ENCODE data around the gene MLLT1. TPM values are rescaled to one million over a fixed set of nuclear protein-coding genes. Genes with fewer than 3 reads are reported as not detected.

MLLT1 gene
- total and polyA plus RNA-seq, 10 donors = 10.1 to 57.2 (median 25.1) TPM

DNA sequence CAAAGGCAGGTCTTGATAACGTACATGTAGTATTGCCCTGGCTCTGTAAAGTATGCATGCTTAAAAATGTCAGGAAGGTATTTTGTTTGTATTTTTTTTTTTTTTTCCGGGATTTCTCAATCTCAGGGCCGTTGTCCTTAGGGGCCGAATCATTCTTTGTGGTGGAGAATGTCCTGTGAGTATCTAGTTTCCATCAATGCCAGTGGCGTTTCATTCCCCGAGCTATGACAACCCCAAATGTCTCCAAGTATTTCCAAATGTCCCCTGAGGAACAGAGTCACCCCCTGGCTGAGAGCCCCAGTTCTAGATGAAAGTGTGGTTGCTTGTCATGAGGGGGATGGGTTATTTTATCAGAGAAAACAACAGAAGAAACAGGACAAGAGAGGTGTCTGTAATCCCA, 75.6 kb downstream of the MLLT1 start:
- H3K4me1 ChIP-seq = peaks cover 0 to 7% (median 7%) of the 10 kb centered on the region in 6 donors
- intact Hi-C loops (cut with DNase I; ENCODE audit: low total_unique reads) = no loop called here
- 63 to 73% (median 65%) methylated on average over 6 of the region's 6 CpGs for WGBS, 5 donors
- no peak for DNase-seq
- TF ChIP-seq POLR2AphosphoS5 (IDR thresholded peaks at IDR 0.05) (no peak), POLR2A (IDR thresholded peaks at IDR 0.05) (no peak)
- TF ChIP-seq, protein P1, sequence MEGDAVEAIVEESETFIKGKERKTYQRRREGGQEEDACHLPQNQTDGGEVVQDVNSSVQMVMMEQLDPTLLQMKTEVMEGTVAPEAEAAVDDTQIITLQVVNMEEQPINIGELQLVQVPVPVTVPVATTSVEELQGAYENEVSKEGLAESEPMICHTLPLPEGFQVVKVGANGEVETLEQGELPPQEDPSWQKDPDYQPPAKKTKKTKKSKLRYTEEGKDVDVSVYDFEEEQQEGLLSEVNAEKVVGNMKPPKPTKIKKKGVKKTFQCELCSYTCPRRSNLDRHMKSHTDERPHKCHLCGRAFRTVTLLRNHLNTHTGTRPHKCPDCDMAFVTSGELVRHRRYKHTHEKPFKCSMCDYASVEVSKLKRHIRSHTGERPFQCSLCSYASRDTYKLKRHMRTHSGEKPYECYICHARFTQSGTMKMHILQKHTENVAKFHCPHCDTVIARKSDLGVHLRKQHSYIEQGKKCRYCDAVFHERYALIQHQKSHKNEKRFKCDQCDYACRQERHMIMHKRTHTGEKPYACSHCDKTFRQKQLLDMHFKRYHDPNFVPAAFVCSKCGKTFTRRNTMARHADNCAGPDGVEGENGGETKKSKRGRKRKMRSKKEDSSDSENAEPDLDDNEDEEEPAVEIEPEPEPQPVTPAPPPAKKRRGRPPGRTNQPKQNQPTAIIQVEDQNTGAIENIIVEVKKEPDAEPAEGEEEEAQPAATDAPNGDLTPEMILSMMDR (IDR thresholded peaks at IDR 0.05 in 8 of 11, conservative IDR thresholded peaks at IDR 0.05 in 3 of 11) = no peak
- H3K27ac ChIP-seq = no peak overlapping the region
- H3K9me3 ChIP-seq = no peaks in the 10 kb centered on the region
- no peaks in the 10 kb centered on the region for H3K27me3 ChIP-seq (replicated peaks in 1 of 7)
- no peaks in the 10 kb centered on the region for H3K36me3 ChIP-seq
- no peak overlapping the region for H3K4me3 ChIP-seq

DNA sequence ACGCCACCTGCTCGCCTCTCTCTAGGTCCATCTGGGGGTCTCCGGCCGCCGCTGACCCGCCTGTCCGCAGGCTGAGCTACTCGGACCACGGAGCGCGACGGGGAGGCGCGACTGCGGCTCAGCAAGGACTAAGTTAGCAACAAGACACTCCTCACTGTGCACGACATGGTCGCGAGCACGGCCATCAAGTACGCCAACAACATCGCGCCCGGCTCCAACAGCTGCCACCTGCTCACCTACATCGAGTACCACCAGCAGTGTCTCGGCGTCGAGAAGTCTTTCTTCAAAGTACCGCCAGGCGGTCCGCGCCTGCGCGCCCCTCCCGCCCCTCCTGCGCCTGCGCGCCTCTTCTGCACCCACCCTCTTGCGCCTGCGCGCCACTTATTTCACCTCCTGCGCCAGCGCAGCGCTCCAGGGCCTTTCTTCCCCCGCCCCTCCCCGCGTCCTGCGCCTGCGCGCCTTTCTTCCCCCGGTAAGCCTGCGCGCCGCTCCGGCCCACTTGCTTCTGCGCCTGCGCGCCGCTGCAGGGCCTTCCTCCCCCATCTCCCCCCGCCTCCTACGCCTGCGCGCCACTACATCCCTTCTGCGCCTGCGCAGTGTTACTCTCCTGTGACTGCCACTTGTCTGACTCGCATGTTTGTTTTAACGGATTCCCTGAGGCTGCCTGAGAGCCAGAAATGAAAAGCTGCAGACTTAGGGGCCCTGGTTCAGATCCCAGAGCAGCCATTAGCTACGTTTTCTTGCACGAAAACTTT, 80.4 kb downstream of the MLLT1 start:
- H3K9me3 ChIP-seq = no peaks in the 10 kb centered on the region
- H3K4me3 ChIP-seq = peak overlapping the region; percentile 52 to 93 (median 66)
- H3K27ac ChIP-seq = peak overlapping the region; percentile 48 to 84 (median 78)
- H3K36me3 ChIP-seq = no peaks in the 10 kb centered on the region
- WGBS, 5 donors = 0% methylated on average over 57 to 68 of the region's 68 CpGs
- TF ChIP-seq POLR2A (IDR thresholded peaks at IDR 0.05) (no peak), POLR2AphosphoS5 (IDR thresholded peaks at IDR 0.05) (peak; percentile 74 to 85 (median 84))
- TF ChIP-seq, protein P1 (IDR thresholded peaks at IDR 0.05 in 8 of 11, conservative IDR thresholded peaks at IDR 0.05 in 3 of 11) = peak in 10 of 11 experiments; percentile 48 to 87 (median 73)
- no peaks in the 10 kb centered on the region for H3K27me3 ChIP-seq (replicated peaks in 1 of 7)
- H3K4me1 ChIP-seq = peaks cover 4 to 21% (median 19%) of the 10 kb centered on the region in 6 donors
- peak; percentile 99 for DNase-seq
- intact Hi-C loops (cut with DNase I; ENCODE audit: low total_unique reads) = no loop called here

DNA sequence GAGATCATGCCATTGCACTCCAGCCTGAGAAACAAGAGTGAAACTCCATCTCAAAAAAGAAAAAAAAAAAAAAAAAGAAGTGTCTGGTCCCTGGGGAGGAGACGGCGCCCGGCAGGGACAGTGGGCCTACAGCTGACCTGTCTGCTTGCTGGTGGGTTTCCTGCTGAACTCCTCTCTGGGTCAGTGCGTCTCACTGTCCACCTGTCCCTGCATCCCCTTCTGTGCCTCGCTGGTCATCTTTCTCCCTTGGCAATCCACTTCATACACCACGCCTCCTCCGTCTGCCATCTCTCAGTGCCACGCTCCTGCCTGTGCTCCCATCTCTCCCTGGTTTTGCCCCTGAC, 80.9 kb downstream of the MLLT1 start:
- no peaks in the 10 kb centered on the region for H3K27me3 ChIP-seq (replicated peaks in 1 of 7)
- peak overlapping the region; percentile 52 to 93 (median 66) for H3K4me3 ChIP-seq
- intact Hi-C loops (cut with DNase I; ENCODE audit: low total_unique reads) = no loop called here
- peak overlapping the region in 6 of 8 donors; percentile 47 to 84 (median 80) for H3K27ac ChIP-seq
- no peak for DNase-seq
- peaks cover 4 to 21% (median 19%) of the 10 kb centered on the region in 6 donors for H3K4me1 ChIP-seq
- H3K36me3 ChIP-seq = no peaks in the 10 kb centered on the region
- TF ChIP-seq POLR2A (IDR thresholded peaks at IDR 0.05) (no peak), POLR2AphosphoS5 (IDR thresholded peaks at IDR 0.05) (no peak)
- TF ChIP-seq, protein P1 (IDR thresholded peaks at IDR 0.05 in 8 of 11, conservative IDR thresholded peaks at IDR 0.05 in 3 of 11) = no peak
- 12 to 32% (median 27%) methylated on average over 6 to 8 of the region's 8 CpGs for WGBS, 5 donors
- H3K9me3 ChIP-seq = no peaks in the 10 kb centered on the region

DNA sequence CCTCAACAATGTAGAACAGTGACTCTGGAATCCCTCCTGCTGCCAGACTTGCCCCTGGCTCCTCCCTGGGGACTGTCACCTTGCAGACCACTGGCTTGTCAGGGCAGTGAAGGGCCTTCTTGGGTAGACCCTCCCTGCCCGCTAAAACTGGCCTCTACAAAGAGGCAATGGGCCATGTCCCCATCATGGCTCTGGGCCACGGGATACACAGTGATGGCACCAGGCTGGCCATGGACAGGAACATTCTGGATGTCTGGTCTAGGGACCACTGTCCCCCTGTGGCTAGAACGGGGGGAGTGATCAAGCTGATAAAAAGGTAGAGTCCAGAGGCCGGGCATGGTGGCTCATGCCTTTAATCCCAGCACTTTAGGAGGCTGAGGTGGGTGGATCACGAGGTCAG, 83.4 kb downstream of the MLLT1 start:
- TF ChIP-seq POLR2AphosphoS5 (IDR thresholded peaks at IDR 0.05) (no peak), POLR2A (IDR thresholded peaks at IDR 0.05) (no peak)
- TF ChIP-seq, protein P1 (IDR thresholded peaks at IDR 0.05 in 8 of 11, conservative IDR thresholded peaks at IDR 0.05 in 3 of 11) = no peak
- peaks cover 4 to 21% (median 19%) of the 10 kb centered on the region in 6 donors for H3K4me1 ChIP-seq

More for the DNA sequence above, 83.4 kb downstream of the MLLT1 start:
- intact Hi-C loops (cut with DNase I; ENCODE audit: low total_unique reads) = no loop called here
- no peak overlapping the region for H3K27ac ChIP-seq
- H3K27me3 ChIP-seq (replicated peaks in 1 of 7) = no peaks in the 10 kb centered on the region
- H3K4me3 ChIP-seq = no peak overlapping the region
- peaks cover 0 to 14% (median under 1%) of the 10 kb centered on the region in 8 donors for H3K9me3 ChIP-seq
- no peak for DNase-seq
- peaks cover 0 to 4% (median 0%) of the 10 kb centered on the region in 6 donors for H3K36me3 ChIP-seq
- WGBS, 5 donors = 86 to 99% (median 97%) methylated on average over 5 of the region's 5 CpGs
